Superior temporal gyrus (tissue), 1 donor: ENCODE measurements around the gene LGALS7.

ENCODE experiments used
- DNase-seq: peaks from one replicate; pipeline ENCODE4 v3.0.0-alpha.2; 2016; ENCODE audit errors: extremely low spot score

Gene LGALS7

GRCh38 chr19:38727868-38728660, 45.3 kb downstream of the LGALS7 start:
- no peak for DNase-seq

- DNase-seq: no peak
These were observed 45.9 kb downstream of the LGALS7 start for GRCh38 chr19:38727306-38727867.

- no peak for DNase-seq
These were observed 46.5 kb downstream of the LGALS7 start for GRCh38 chr19:38726761-38727301.

- DNase-seq: no peak
These were observed 47.0 kb downstream of the LGALS7 start for GRCh38 chr19:38726284-38726673.

- DNase-seq: no peak
These were observed 47.6 kb downstream of the LGALS7 start for GRCh38 chr19:38725469-38726283.

GRCh38 chr19:38723990-38724854, 49.1 kb downstream of the LGALS7 start:
- no peak for DNase-seq

- DNase-seq: no peak
These were observed 49.7 kb downstream of the LGALS7 start for GRCh38 chr19:38723606-38723965.

GRCh38 chr19:38722947-38723605, 50.2 kb downstream of the LGALS7 start:
- DNase-seq: no peak

- peak; percentile 91 for DNase-seq
These were observed 51.1 kb downstream of the LGALS7 start for GRCh38 chr19:38721979-38722773.

GRCh38 chr19:38721496-38721895, 51.8 kb downstream of the LGALS7 start:
- DNase-seq: no peak
